ENCODE measurements around the gene SLC14A1. TPM values are rescaled to one million over a fixed set of nuclear protein-coding genes. Genes with fewer than 3 reads are reported as not detected.

SLC14A1 gene
- 5.9 and 6.2 TPM in 2 replicates for total RNA-seq (2014; rRNA removed; shearing (Covaris generic))

- DNase-seq (ENCODE audit: low spot score) = no peak
Observed at GRCh38 chr18:45723567-45724355, at the start of gene SLC14A1. Gene SLC14A1, plus strand, starts transcription at chr18:45724181. Its CDS starts 6,140 bp downstream, at chr18:45730321.

- DNase-seq (ENCODE audit: low spot score) = no peak
Observed at GRCh38 chr18:45677276-45677807, 46.6 kb upstream of the SLC14A1 start.

DNA sequence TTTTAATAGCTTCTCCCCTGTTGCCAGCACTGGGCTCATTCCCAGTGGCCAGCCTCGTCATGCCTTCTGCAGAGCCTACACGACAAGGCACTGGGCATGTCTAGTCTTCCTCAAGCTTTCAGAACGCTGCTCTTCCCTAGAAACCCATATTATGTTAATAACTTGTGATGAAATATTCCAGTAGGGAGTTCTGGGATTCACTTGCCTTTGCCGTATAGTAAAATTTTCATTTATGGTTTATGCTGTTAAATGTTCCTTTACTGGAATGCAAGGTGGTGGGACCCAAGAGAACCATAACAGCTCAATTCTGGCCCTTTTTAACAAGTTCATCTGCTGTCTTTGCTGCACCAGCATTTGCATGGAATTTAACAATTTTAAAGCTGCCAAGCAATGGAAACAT, 45.5 kb upstream of the SLC14A1 start:
- no peak for DNase-seq (ENCODE audit: low spot score)

DNA sequence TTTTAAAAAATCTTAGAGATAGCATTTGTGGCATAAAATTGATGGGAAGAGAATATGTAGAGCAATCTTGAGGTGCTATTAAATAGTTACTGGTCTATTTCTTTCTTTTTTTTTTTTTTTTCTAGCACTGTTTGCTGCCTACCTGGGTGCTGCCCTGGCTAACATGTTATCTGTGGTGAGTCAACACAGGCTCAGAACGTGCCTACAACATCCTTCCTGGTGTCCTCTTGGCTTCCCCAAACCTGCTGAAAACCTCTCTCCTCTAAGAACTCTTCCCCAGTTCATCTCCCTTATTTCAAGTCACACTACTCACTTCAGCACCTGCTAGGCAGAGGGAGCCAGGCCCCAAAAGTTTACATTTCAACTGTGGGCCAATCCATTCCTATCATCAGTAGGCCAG, 45.1 kb upstream of the SLC14A1 start:
- no peak for DNase-seq (ENCODE audit: low spot score)

DNA sequence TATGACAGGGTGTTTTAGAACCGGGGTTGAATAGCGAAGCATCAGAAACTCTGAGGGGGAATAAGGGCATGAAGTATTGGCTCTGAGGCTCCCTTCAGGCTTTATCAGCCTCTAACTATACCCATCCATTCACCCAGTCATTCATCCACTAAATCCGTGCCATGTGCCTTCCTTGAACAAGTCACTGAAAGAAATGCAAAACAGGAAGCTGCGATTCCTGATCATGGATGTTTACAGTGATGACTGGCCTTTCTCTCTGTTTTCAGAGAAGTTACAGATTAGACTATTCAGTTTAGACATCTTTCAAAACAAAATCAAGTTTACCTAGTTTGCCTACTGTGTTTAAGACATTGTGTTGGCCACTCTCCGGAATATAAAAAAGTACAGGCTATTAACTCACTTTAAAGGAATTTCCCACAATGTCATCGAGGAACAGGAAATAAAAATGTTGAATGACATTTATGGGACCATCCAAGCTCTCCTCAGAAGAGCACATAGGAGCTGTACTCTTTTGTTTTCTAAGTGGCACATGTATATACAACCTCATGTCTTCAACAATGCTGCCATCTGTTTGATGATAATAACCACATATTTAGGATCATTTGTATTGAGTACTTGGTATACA, 43.8 kb upstream of the SLC14A1 start:
- DNase-seq (ENCODE audit: low spot score) = no peak

GRCh38 chr18:45682181-45682580, 41.8 kb upstream of the SLC14A1 start:
- no peak for DNase-seq (ENCODE audit: low spot score)

DNA sequence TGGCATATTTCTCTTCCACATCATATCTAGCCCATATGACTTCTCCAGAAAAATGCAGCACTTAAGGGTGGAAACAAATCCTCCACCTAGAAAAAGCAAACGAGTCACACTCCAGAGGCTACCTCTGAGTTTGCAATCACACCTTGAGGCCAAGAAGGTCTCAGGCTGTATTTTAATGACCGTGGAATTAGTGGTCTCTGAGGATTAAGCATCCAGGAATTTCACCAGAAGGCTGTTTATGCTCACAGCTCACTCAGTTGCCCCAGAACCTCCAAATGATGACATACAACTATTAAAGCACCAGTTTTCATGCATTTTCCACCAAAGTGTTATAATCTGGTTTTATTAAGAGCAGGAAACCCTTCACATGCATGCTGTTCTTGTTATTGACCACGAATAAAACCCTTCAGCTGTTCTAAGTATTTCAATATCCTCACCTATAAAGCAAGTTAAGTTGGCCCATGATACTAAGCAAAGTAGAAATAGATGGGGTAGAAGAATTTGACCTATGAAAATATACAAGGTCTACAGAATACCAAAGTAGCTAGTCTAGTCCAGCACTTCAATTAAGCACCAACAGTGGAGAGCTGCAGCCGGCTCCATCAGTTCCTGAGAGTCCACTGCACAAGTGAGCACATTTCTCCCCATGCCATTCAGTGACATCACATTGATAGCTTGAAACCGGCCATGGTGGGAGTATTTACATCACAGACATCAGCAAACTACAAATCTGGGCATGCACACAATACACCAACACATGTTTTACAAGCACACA, 39.5 kb upstream of the SLC14A1 start:
- DNase-seq (ENCODE audit: low spot score) = no peak

GRCh38 chr18:45686891-45687611, 36.9 kb upstream of the SLC14A1 start:
- DNase-seq (ENCODE audit: low spot score) = no peak

DNA sequence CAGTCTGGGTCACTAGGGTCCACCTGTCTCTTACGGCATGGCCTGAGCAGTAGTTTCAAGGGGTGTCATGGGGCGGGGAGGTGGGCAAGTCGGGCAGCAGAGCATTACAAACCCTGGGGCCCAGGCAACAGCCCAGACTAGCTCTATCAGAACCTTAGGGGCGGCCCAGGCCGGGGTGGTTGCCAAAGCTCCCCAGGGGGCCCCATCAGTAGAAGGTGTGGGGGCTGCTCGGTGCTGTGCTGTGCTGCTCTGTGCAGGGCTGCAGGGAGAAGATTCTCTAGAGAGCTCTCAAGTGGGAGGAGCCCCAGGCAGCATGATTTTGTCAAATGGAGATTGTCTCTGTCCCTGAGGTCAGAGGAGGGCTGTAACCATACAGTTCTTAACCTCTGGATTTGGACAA, 36.4 kb upstream of the SLC14A1 start:
- no peak for DNase-seq (ENCODE audit: low spot score)

DNA sequence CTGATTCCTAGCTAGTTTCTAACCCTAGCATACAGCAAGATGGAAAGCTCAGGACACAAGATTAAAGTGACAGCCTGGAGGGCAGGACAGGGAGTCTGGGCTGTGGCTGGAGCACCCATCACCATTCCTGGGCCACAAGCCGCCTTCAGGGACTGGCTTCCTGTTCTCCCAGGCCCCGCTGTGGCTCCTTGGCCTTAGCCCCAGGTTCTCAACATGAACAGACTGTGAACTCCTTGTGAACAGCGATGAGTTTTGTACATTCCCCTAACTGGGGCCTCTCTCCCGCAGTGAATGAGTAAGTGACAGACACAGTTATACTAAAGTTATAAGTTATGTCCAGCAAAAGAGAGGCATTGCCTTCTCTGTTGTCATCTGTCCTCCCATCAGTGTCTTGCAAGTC, 35.9 kb upstream of the SLC14A1 start:
- DNase-seq (ENCODE audit: low spot score) = no peak

DNA sequence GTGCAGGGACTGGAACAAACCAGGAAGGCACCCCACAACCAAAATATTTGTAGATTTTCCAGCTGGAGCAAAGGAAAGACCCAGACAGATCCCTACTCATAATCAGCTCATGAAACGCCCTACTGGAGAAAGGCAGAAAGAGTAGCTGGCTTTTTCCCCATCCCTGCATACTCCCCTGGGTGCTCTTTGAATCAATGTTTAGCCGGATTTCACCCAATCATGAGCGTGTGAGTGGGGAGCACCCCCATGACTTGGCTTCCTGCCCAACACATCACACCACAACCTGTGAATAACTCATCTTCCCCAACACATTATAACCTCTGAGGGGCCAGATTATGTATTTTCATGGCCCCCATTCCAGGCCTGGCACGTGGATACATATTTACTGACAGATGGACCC, 35.1 kb upstream of the SLC14A1 start:
- no peak for DNase-seq (ENCODE audit: low spot score)

DNA sequence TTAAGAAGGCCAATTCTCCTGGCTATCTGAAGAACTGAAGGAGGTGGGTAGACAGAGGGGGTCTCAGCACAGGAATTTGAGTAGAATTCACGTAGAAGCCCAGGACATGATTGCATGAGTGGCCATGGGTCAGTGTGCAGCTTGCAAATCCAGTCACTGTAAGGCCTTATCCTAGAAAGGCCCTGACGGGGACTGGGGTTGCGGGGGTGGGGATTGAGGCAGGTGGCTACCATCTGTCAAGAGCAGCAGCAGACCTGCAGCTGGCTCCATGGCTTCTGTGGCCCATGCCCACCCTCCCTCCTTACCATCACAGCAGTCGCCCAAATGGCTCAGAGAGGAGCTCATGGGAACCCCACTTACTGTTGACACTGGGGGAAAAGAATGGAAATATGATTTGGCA, 34.6 kb upstream of the SLC14A1 start:
- no peak for DNase-seq (ENCODE audit: low spot score)

GRCh38 chr18:45690975-45691815, 32.8 kb upstream of the SLC14A1 start:
- DNase-seq (ENCODE audit: low spot score) = peak; percentile 90

- DNase-seq (ENCODE audit: low spot score) = no peak
Observed at GRCh38 chr18:45691816-45692179, 32.2 kb upstream of the SLC14A1 start.

DNA sequence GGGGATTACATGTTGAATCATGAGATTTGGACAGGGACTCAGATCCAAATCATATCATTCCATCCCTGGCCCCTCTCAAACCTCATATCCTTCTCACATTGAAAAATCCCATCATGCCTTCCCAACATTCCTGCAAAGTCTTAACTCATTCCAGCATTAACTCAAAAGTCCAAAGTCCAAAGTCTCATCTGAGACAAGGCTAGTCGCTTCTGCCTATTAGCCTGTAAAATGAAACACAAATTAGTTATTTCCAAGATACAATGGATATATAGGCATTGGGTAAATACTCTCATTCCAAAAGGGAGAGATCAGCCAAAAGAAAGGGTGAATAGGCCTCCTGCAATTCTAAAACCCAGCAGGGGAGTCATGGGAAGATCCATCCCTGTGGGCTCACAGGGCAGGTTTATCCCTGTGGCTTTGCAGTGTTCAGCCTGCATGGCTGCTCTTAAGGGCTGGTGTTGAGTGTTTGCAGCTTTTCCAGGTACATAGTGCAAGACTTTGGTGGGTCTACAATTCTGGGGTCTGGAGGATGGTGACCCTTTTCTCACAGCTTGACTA, 21.2 kb upstream of the SLC14A1 start:
- DNase-seq (ENCODE audit: low spot score) = no peak

DNA sequence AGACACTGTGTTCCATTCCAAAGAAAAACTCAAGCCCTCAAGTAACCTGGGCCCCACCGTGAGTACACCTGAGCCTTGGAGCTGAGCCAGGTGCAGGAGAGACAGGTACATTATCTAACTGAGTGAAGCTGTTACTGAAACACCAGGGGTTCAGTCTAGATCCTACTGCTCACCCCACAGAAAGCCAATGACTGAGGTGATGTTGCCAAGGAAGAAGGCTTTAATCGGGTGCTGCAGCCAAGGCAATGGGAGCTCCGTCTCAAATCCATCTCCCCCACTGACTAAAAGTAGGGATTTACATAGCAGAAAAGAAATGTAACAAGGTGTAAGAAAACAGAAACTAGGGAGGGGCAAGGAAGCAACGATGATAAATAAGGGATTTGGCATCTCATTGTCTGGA, 15.2 kb upstream of the SLC14A1 start:
- DNase-seq (ENCODE audit: low spot score) = no peak

GRCh38 chr18:45712061-45712460, 11.9 kb upstream of the SLC14A1 start:
- DNase-seq (ENCODE audit: low spot score) = no peak

DNA sequence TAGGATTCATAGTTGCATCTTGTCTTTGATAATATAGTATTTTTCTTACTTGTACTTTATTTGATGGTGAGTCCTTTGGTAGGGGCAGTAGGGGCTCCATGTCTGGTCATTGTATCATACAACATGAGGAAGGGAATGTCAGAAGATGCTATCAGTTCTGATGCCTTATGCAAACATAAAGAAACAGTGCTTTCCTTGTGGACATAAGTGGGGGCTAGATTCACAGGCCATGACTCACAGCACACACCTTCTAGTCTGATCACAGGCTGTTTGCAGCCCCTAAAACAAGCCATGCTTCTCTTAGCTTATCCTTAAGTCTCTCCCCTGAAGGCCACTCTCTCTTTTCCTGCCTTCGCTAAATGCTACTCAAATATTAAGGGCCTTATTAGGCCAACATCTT, 10.7 kb upstream of the SLC14A1 start:
- peak; percentile 34 for DNase-seq (ENCODE audit: low spot score)

- no peak for DNase-seq (ENCODE audit: low spot score)
Observed at GRCh38 chr18:45715212-45715780, 8.7 kb upstream of the SLC14A1 start.

GRCh38 chr18:45719106-45719505, 4.9 kb upstream of the SLC14A1 start:
- no peak for DNase-seq (ENCODE audit: low spot score)
